ENCODE measurements around the gene TMF1. TPM values are rescaled to one million over a fixed set of nuclear protein-coding genes. Genes with fewer than 3 reads are reported as not detected.

Gene TMF1
- total and polyA plus RNA-seq, 2 of the 8 experiments (the other 6 are each of a cell fraction or from before 2014, with no cell fraction given), result 1.4 to 18.3 TPM

- TF ChIP-seq SIN3A (conservative IDR thresholded peaks at IDR 0.05 in 1 of 2, IDR thresholded peaks at IDR 0.05 in 1 of 2; ENCODE audit: low read depth in 1 of 2, low read length in 2 of 2), result no peak
- TF ChIP-seq RFX5 (IDR thresholded peaks at IDR 0.05; ENCODE audit: borderline replicate concordance, low read depth, low read length), result no peak
Measured at GRCh38 chr3:69079269-69080159, 27.4 kb upstream of the TMF1 start (continued).

Measured in H1 (cell line).